Hypothalamus (tissue), 51 donors: Measurements from ENCODE around the gene NYAP1.
A peak's percentile ranks its signal among the peaks of the same experiment; 100 is the strongest.
"Not testable (repeated sequence)": the region's sequence is repeated elsewhere in the genome, so short reads cannot be mapped to it uniquely, and the experiment has no call there.

Experiments used
- DNase-seq, 51 donors: peaks; one replicate each; lab custom pipeline; 2025; lab: John Stamatoyannopoulos, UW

Gene NYAP1

DNA sequence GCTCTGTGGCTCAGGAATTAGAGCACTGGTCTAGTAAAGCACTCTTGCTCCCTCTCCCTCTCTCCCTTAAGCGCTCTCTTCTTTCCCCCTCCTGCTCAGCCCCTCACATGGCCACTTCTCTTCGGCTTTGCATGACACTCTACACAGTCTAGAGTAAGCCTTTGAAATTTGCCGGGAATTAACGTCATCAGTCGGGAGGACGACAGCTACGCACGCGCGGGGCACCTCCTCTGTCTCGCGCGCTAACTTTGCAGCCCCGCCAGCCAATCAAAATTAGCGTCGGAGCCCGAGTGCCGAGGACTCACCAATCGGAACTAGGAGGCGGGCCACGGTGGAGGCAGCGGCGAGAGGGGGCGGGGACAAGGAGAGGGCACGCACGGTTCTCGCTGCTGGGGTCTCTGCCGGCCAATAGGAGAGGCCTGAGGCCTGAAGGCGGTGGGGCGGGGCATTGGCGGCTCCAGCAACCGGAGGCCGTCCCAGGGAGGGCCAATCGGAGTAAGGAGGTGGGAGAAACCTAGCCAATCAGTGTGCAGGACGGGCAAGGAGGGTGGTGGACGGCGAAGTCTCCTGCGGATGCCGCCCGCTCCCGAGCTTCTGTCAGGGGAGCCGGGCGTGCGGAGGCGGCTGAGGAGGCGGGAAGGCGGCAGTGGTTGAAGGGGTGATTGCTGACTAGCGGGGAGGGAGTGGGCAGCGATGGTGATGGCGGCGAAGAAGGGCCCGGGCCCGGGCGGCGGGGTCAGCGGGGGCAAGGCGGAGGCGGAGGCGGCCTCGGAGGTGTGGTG is 55.1 kb downstream of the NYAP1 start, which contains the start of gene AGFG2:
TSS of gene AGFG2 (plus strand) at position 550 of the 782 bp plus-strand sequence. CDS start at position 694, 144 bp downstream.
- DNase-seq, result peak; percentile 89 to 100 (median 100)

DNA sequence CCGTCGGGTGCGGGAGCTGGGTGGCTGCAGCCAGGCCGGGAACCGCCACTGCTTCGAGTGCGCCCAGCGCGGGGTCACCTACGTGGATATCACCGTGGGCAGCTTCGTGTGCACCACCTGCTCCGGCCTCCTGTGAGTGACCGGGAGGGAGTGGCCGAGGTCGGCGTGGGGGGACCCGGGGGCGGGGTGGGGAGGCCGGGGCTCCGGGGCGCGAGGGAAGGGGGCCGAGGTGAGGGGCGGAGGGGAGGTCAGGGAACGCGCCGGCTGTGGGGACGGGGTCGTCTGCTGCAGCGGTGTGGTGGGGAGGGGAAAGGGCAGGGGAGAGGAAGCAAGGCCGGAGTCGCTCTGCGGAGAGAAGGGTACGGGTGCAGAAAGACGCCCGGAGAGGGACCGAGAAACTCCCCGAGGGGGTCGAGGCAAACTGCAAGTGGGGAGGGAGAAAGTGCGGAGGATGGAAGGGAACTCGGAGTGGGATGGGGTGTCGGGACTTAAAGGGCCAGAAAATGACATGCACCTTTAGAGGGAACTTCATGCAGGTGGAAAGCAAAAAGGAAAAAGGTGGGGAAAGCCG is 55.8 kb downstream of the NYAP1 start:
- peak in 2 of 51 donors; percentile 25 to 51 for DNase-seq

GRCh38 chr7:100540073-100540723 is 56.5 kb downstream of the NYAP1 start:
- no peak for DNase-seq

- not testable (repeated sequence) for DNase-seq
Measured at GRCh38 chr7:100541309-100541708, 57.6 kb downstream of the NYAP1 start.

DNA sequence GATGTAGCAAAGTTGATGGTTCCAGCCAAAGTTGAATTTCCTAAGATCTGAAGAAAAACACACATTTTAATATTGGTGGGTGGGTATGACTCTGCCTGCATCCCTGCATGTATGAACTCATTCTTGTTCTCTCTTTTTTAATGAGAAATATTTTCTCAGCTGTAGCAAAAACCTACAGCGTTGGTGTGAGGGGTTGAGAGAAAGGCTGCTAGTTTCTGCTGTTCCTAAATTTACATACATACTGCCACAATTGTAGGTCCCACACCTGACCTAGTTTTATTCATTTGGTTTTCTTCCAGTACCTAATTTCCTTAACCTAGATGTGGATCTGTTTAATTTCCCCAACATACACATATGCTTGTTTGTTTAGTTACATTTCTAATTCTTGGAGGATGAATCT is 59.9 kb downstream of the NYAP1 start:
- DNase-seq, result peak in 1 of 51 donors; percentile 22

DNA sequence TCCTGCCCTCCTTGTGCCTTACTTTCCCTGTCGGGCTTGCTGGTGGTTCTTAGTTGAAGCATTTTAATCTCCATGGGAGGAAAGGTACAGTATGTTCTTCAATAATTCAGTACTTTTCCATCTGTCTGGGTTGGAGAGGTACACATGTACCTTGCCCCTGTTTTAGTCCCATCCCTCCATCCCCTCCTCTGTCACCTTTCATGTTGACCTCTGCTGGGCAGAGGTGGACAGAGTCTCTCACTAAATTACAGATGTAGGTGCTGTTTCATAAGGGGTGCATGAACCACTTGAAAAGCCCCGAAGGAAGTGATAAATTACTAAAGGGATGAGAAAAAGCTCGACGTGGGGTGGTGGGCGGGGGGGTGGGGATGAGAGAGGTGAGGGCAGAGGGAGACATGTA is 60.7 kb downstream of the NYAP1 start:
- no peak for DNase-seq
